Immature natural killer cell (primary cell): Measurements from ENCODE around the gene PAPPA. TPM values are rescaled to one million over a fixed set of nuclear protein-coding genes. Genes with fewer than 3 reads are reported as not detected.

ENCODE experiments used
- DNase-seq, 3 donors: peaks; one replicate each; pipeline ENCODE4 v3.0.0; 2022; ENCODE audit warnings: mixed read lengths in 1 of 3
- H3K27ac Mint-ChIP-seq, 6 donors: one replicate each; pipeline ENCODE4 v1.8.0; 2020; ENCODE audit warnings: mixed read lengths in 6 of 6, mild to moderate bottlenecking in 5 of 6, inconsistent platforms in 4 of 6, moderate library complexity in 3 of 6
- H3K27me3 Mint-ChIP-seq, 3 donors: one replicate each; pipeline ENCODE4 v1.8.0; 2020 to 2021; ENCODE audit warnings: low read depth in 3 of 3, mild to moderate bottlenecking in 3 of 3, mixed read lengths in 3 of 3, moderate library complexity in 3 of 3, inconsistent platforms in 1 of 3
- H3K36me3 Mint-ChIP-seq, 3 donors: one replicate each; pipeline ENCODE4 v1.8.0; 2020; ENCODE audit warnings: mixed read lengths in 3 of 3, inconsistent platforms in 2 of 3, mild to moderate bottlenecking in 2 of 3
- H3K4me1 Mint-ChIP-seq, 2 donors: one replicate each; pipeline ENCODE4 v1.8.0; 2020; ENCODE audit warnings: inconsistent platforms in 2 of 2, mild to moderate bottlenecking in 2 of 2, mixed read lengths in 2 of 2, moderate library complexity in 1 of 2
- H3K4me3 Mint-ChIP-seq, 5 donors: one replicate each; pipeline ENCODE4 v1.8.0; 2020; ENCODE audit warnings: mild to moderate bottlenecking in 5 of 5, mixed read lengths in 5 of 5, inconsistent platforms in 3 of 5, moderate library complexity in 3 of 5
- H3K9me3 Mint-ChIP-seq, 6 donors: one replicate each; pipeline ENCODE4 v1.8.0; 2020; ENCODE audit warnings: mild to moderate bottlenecking in 6 of 6, mixed read lengths in 6 of 6, inconsistent platforms in 4 of 6, moderate library complexity in 3 of 6
- polyA plus RNA-seq, 3 donors: library from polyadenylated mRNA; unstranded; fragments of 300-500 nt; fragmentation: Illumina TruSeq; gene quantifications; one replicate each; pipeline ENCODE4 v1.2.3, GENCODE V29; 2021

Gene PAPPA
- polyA plus RNA-seq, 3 donors from 2014 or later = not detected

GRCh38 chr9:116312221-116312620 is 158.6 kb downstream of the PAPPA start:
- H3K4me1 Mint-ChIP-seq = no peaks in the 10 kb centered on the region
- H3K27ac Mint-ChIP-seq = no peak overlapping the region
- peaks cover 0 to 3% (median 0%) of the 10 kb centered on the region in 3 donors for H3K27me3 Mint-ChIP-seq
- no peak overlapping the region for H3K4me3 Mint-ChIP-seq
- H3K36me3 Mint-ChIP-seq = no peaks in the 10 kb centered on the region
- no peak for DNase-seq
- peaks cover 0 to 12% (median 3%) of the 10 kb centered on the region in 6 donors for H3K9me3 Mint-ChIP-seq

- no peak for DNase-seq
- H3K4me3 Mint-ChIP-seq = no peak overlapping the region
- H3K36me3 Mint-ChIP-seq = no peaks in the 10 kb centered on the region
- H3K27ac Mint-ChIP-seq = no peak overlapping the region
- peaks cover 0 to 3% (median 0%) of the 10 kb centered on the region in 3 donors for H3K27me3 Mint-ChIP-seq
- H3K4me1 Mint-ChIP-seq = no peaks in the 10 kb centered on the region
- H3K9me3 Mint-ChIP-seq = peaks cover 0 to 8% (median 3%) of the 10 kb centered on the region in 6 donors
Measured at GRCh38 chr9:116313638-116314037, 160.0 kb downstream of the PAPPA start.

- peaks cover 0 to 3% (median 0%) of the 10 kb centered on the region in 3 donors for H3K27me3 Mint-ChIP-seq
- no peak overlapping the region for H3K4me3 Mint-ChIP-seq
- H3K36me3 Mint-ChIP-seq = no peaks in the 10 kb centered on the region
- peaks cover 0 to 11% (median 3%) of the 10 kb centered on the region in 6 donors for H3K9me3 Mint-ChIP-seq
- no peak for DNase-seq
- no peak overlapping the region for H3K27ac Mint-ChIP-seq
- H3K4me1 Mint-ChIP-seq = no peaks in the 10 kb centered on the region
Measured at GRCh38 chr9:116316246-116316645, 162.7 kb downstream of the PAPPA start.

GRCh38 chr9:116317503-116317902 is 163.9 kb downstream of the PAPPA start:
- no peak overlapping the region for H3K27ac Mint-ChIP-seq
- no peaks in the 10 kb centered on the region for H3K36me3 Mint-ChIP-seq
- peaks cover 0 to 1% (median 0%) of the 10 kb centered on the region in 3 donors for H3K27me3 Mint-ChIP-seq
- no peaks in the 10 kb centered on the region for H3K4me1 Mint-ChIP-seq
- no peak for DNase-seq
- peaks cover 0 to 18% (median 5%) of the 10 kb centered on the region in 6 donors for H3K9me3 Mint-ChIP-seq
- H3K4me3 Mint-ChIP-seq = no peak overlapping the region

GRCh38 chr9:116318468-116319374 is 165.1 kb downstream of the PAPPA start:
- DNase-seq = no peak
- Mint-ChIP-seq H3K9me3 (peaks cover 0 to 23% (median 5%) of the 10 kb centered on the region in 6 donors), H3K4me3 (no peak overlapping the region), H3K27ac (no peak overlapping the region), H3K27me3 (peaks cover 0 to 1% (median 0%) of the 10 kb centered on the region in 3 donors), H3K36me3 (no peaks in the 10 kb centered on the region), H3K4me1 (no peaks in the 10 kb centered on the region)

- Mint-ChIP-seq H3K27ac (no peak overlapping the region), H3K36me3 (no peaks in the 10 kb centered on the region), H3K4me3 (no peak overlapping the region), H3K27me3 (peaks cover 0 to 1% (median under 1%) of the 10 kb centered on the region in 3 donors), H3K9me3 (peaks cover 0 to 23% (median 5%) of the 10 kb centered on the region in 6 donors), H3K4me1 (no peaks in the 10 kb centered on the region)
- DNase-seq = no peak
Measured at GRCh38 chr9:116319480-116319879, 165.9 kb downstream of the PAPPA start.

GRCh38 chr9:116320290-116320689 is 166.7 kb downstream of the PAPPA start:
- no peak overlapping the region for H3K27ac Mint-ChIP-seq
- H3K27me3 Mint-ChIP-seq = peaks cover 0 to 4% (median 0%) of the 10 kb centered on the region in 3 donors
- no peaks in the 10 kb centered on the region for H3K4me1 Mint-ChIP-seq
- H3K36me3 Mint-ChIP-seq = no peaks in the 10 kb centered on the region
- no peak overlapping the region for H3K4me3 Mint-ChIP-seq
- peaks cover 0 to 18% (median 3%) of the 10 kb centered on the region in 6 donors for H3K9me3 Mint-ChIP-seq
- no peak for DNase-seq

GRCh38 chr9:116322521-116322920 is 168.9 kb downstream of the PAPPA start:
- no peaks in the 10 kb centered on the region for H3K4me1 Mint-ChIP-seq
- H3K27me3 Mint-ChIP-seq = peaks cover 0 to 4% (median 2%) of the 10 kb centered on the region in 3 donors
- H3K36me3 Mint-ChIP-seq = no peaks in the 10 kb centered on the region
- H3K9me3 Mint-ChIP-seq = peaks cover 0 to 18% (median 2%) of the 10 kb centered on the region in 6 donors
- H3K27ac Mint-ChIP-seq = no peak overlapping the region
- no peak for DNase-seq
- no peak overlapping the region for H3K4me3 Mint-ChIP-seq

- peaks cover 0 to 18% (median 2%) of the 10 kb centered on the region in 6 donors for H3K9me3 Mint-ChIP-seq
Measured at GRCh38 chr9:116323012-116323411, 169.4 kb downstream of the PAPPA start.

GRCh38 chr9:116323571-116323970 is 170.0 kb downstream of the PAPPA start:
- no peak overlapping the region for H3K4me3 Mint-ChIP-seq
- H3K4me1 Mint-ChIP-seq = no peaks in the 10 kb centered on the region
- peaks cover 0 to 4% (median 2%) of the 10 kb centered on the region in 3 donors for H3K27me3 Mint-ChIP-seq
- no peak for DNase-seq
- peaks cover 0 to 18% (median 2%) of the 10 kb centered on the region in 6 donors for H3K9me3 Mint-ChIP-seq
- no peak overlapping the region for H3K27ac Mint-ChIP-seq
- no peaks in the 10 kb centered on the region for H3K36me3 Mint-ChIP-seq

More at GRCh38 chr9:116323012-116323411, 169.4 kb downstream of the PAPPA start:
- Mint-ChIP-seq H3K27me3 (peaks cover 0 to 4% (median 2%) of the 10 kb centered on the region in 3 donors), H3K36me3 (no peaks in the 10 kb centered on the region), H3K27ac (no peak overlapping the region), H3K4me3 (no peak overlapping the region), H3K4me1 (no peaks in the 10 kb centered on the region)
- no peak for DNase-seq

- Mint-ChIP-seq H3K9me3 (peaks cover 0 to 13% (median 5%) of the 10 kb centered on the region in 6 donors), H3K27me3 (peaks cover 0 to 4% (median 2%) of the 10 kb centered on the region in 3 donors), H3K27ac (no peak overlapping the region), H3K36me3 (no peaks in the 10 kb centered on the region), H3K4me1 (no peaks in the 10 kb centered on the region), H3K4me3 (no peak overlapping the region)
- no peak for DNase-seq
Measured at GRCh38 chr9:116325924-116326323, 172.3 kb downstream of the PAPPA start.

GRCh38 chr9:116327701-116328405 is 174.3 kb downstream of the PAPPA start:
- Mint-ChIP-seq H3K9me3 (peaks cover 0 to 16% (median 4%) of the 10 kb centered on the region in 6 donors), H3K4me3 (no peak overlapping the region), H3K4me1 (no peaks in the 10 kb centered on the region), H3K27me3 (peaks cover 0 to 4% (median 2%) of the 10 kb centered on the region in 3 donors), H3K36me3 (no peaks in the 10 kb centered on the region), H3K27ac (no peak overlapping the region)
- no peak for DNase-seq

- no peak overlapping the region for H3K4me3 Mint-ChIP-seq
- peaks cover 0 to 5% (median 3%) of the 10 kb centered on the region in 3 donors for H3K27me3 Mint-ChIP-seq
- no peak for DNase-seq
- H3K36me3 Mint-ChIP-seq = no peaks in the 10 kb centered on the region
- no peak overlapping the region for H3K27ac Mint-ChIP-seq
- H3K9me3 Mint-ChIP-seq = peaks cover 0 to 11% (median 6%) of the 10 kb centered on the region in 6 donors
- H3K4me1 Mint-ChIP-seq = no peaks in the 10 kb centered on the region
Measured at GRCh38 chr9:116329470-116329869, 175.9 kb downstream of the PAPPA start.

GRCh38 chr9:116331241-116331640 is 177.7 kb downstream of the PAPPA start:
- Mint-ChIP-seq H3K4me1 (no peaks in the 10 kb centered on the region), H3K4me3 (no peak overlapping the region), H3K27me3 (peaks cover 0 to 2% (median 0%) of the 10 kb centered on the region in 3 donors), H3K36me3 (no peaks in the 10 kb centered on the region), H3K9me3 (peaks cover 2 to 11% (median 6%) of the 10 kb centered on the region in 6 donors), H3K27ac (no peak overlapping the region)
- DNase-seq = no peak
